Nephron (organoid): ENCODE data around the gene MED10.

ENCODE experiments used
- H3K27ac Mint-ChIP-seq, 3 experiments: 2 replicates each; pipeline ENCODE4 v1.8.0; 2020; ENCODE audit warnings: mixed read lengths in 3 of 3, mild to moderate bottlenecking in 2 of 3, moderate library complexity in 1 of 3
- H3K27me3 Mint-ChIP-seq: 2 replicates; pipeline ENCODE4 v1.8.0; 2021; ENCODE audit warnings: low read depth, mild to moderate bottlenecking, moderate library complexity, mixed read lengths
- H3K36me3 Mint-ChIP-seq: 2 replicates; pipeline ENCODE4 v1.8.0; 2020; ENCODE audit warnings: low read depth, mixed read lengths
- H3K4me1 Mint-ChIP-seq: 2 replicates; pipeline ENCODE4 v1.8.0; 2020; ENCODE audit warnings: mixed read lengths
- H3K4me3 Mint-ChIP-seq, 3 experiments: 2 replicates each; pipeline ENCODE4 v1.8.0; 2020; ENCODE audit warnings: mild to moderate bottlenecking in 3 of 3, mixed read lengths in 3 of 3, moderate library complexity in 2 of 3
- H3K9me3 Mint-ChIP-seq: 2 replicates; pipeline ENCODE4 v1.8.0; 2020; ENCODE audit warnings: mixed read lengths
- CTCF ChIP-seq, 3 experiments: fragments of 200-600 bp; sonication (generic); IDR thresholded peaks; one replicate each; pipeline ENCODE4 v1.5.0; 2021; ENCODE audit warnings: antibody characterized with exemption in 3 of 3; ENCODE audit not compliant: unreplicated experiment in 3 of 3

The MED10 gene

GRCh38 chr5:6419340-6419852 lies 41.0 kb upstream of the MED10 start:
- H3K27me3 Mint-ChIP-seq: peaks cover 25% of the 10 kb centered on the region
- no peak for TF ChIP-seq CTCF (IDR thresholded peaks at IDR 0.05; ENCODE audit: unreplicated experiment in 3 of 3)
- no peaks in the 10 kb centered on the region for H3K36me3 Mint-ChIP-seq
- no peak overlapping the region for H3K27ac Mint-ChIP-seq
- H3K9me3 Mint-ChIP-seq: no peaks in the 10 kb centered on the region
- peaks cover 8% of the 10 kb centered on the region for H3K4me1 Mint-ChIP-seq
- no peak overlapping the region for H3K4me3 Mint-ChIP-seq

GRCh38 chr5:6418679-6419276 lies 40.4 kb upstream of the MED10 start:
- peaks cover 8% of the 10 kb centered on the region for H3K4me1 Mint-ChIP-seq
- no peaks in the 10 kb centered on the region for H3K36me3 Mint-ChIP-seq
- no peak for TF ChIP-seq CTCF (IDR thresholded peaks at IDR 0.05; ENCODE audit: unreplicated experiment in 3 of 3)
- no peaks in the 10 kb centered on the region for H3K9me3 Mint-ChIP-seq
- peaks cover 28% of the 10 kb centered on the region for H3K27me3 Mint-ChIP-seq
- no peak overlapping the region for H3K27ac Mint-ChIP-seq
- H3K4me3 Mint-ChIP-seq: no peak overlapping the region

GRCh38 chr5:6417657-6418056 lies 39.3 kb upstream of the MED10 start:
- no peak overlapping the region for H3K27ac Mint-ChIP-seq
- H3K4me3 Mint-ChIP-seq: no peak overlapping the region
- peaks cover 8% of the 10 kb centered on the region for H3K4me1 Mint-ChIP-seq
- no peaks in the 10 kb centered on the region for H3K36me3 Mint-ChIP-seq
- no peak for TF ChIP-seq CTCF (IDR thresholded peaks at IDR 0.05; ENCODE audit: unreplicated experiment in 3 of 3)
- no peaks in the 10 kb centered on the region for H3K9me3 Mint-ChIP-seq
- H3K27me3 Mint-ChIP-seq: peaks cover 31% of the 10 kb centered on the region

- Mint-ChIP-seq H3K4me1 (no peaks in the 10 kb centered on the region), H3K36me3 (no peaks in the 10 kb centered on the region), H3K27me3 (peaks cover 24% of the 10 kb centered on the region), H3K4me3 (no peak overlapping the region), H3K9me3 (no peaks in the 10 kb centered on the region), H3K27ac (no peak overlapping the region)
- no peak for TF ChIP-seq CTCF (IDR thresholded peaks at IDR 0.05; ENCODE audit: unreplicated experiment in 3 of 3)
Observed at GRCh38 chr5:6412811-6413210, 34.5 kb upstream of the MED10 start.

GRCh38 chr5:6411141-6411540 lies 32.8 kb upstream of the MED10 start:
- H3K4me1 Mint-ChIP-seq: no peaks in the 10 kb centered on the region
- H3K36me3 Mint-ChIP-seq: no peaks in the 10 kb centered on the region
- no peak overlapping the region for H3K4me3 Mint-ChIP-seq
- H3K9me3 Mint-ChIP-seq: no peaks in the 10 kb centered on the region
- no peak for TF ChIP-seq CTCF (IDR thresholded peaks at IDR 0.05; ENCODE audit: unreplicated experiment in 3 of 3)
- no peak overlapping the region for H3K27ac Mint-ChIP-seq
- peaks cover 32% of the 10 kb centered on the region for H3K27me3 Mint-ChIP-seq

- Mint-ChIP-seq H3K27me3 (peaks cover 30% of the 10 kb centered on the region), H3K36me3 (no peaks in the 10 kb centered on the region), H3K27ac (no peak overlapping the region), H3K9me3 (no peaks in the 10 kb centered on the region), H3K4me3 (no peak overlapping the region), H3K4me1 (no peaks in the 10 kb centered on the region)
- TF ChIP-seq CTCF (IDR thresholded peaks at IDR 0.05; ENCODE audit: unreplicated experiment in 3 of 3): no peak
Observed at GRCh38 chr5:6410421-6410820, 32.1 kb upstream of the MED10 start.
